Stimulated activated effector memory CD8-positive, alpha-beta T cell treated with anti-CD3 and anti-CD28 coated beads, Interleukin-12 subunit alpha, Interleukin-12 subunit beta, amount 100 ng/mL, for 72 hours (primary cell): ENCODE results near the gene GALNT13.

Experiments
- ATAC-seq: fragments of 150-1000 bp; cut with Tn5 transposase; 2 replicates; pipeline ENCODE4 v1.10.0; 2021
- DNase-seq, 2 donors: peaks; one replicate each; pipeline ENCODE4 v3.0.0; 2021 to 2022; ENCODE audit warnings: low spot score in 2 of 2
- H3K27ac Mint-ChIP-seq: one replicate; pipeline ENCODE4 v1.8.0; 2022; ENCODE audit warnings: mild to moderate bottlenecking, mixed read lengths
- H3K36me3 Mint-ChIP-seq: one replicate; pipeline ENCODE4 v1.8.0; 2022; ENCODE audit warnings: mild to moderate bottlenecking, mixed read lengths
- H3K4me1 Mint-ChIP-seq: one replicate; pipeline ENCODE4 v1.8.0; 2022; ENCODE audit warnings: mixed read lengths
- H3K4me3 Mint-ChIP-seq: one replicate; pipeline ENCODE4 v1.8.0; 2022; ENCODE audit warnings: mild to moderate bottlenecking, mixed read lengths
- H3K9me3 Mint-ChIP-seq: one replicate; pipeline ENCODE4 v1.8.0; 2022; ENCODE audit warnings: mixed read lengths

Gene GALNT13

DNA sequence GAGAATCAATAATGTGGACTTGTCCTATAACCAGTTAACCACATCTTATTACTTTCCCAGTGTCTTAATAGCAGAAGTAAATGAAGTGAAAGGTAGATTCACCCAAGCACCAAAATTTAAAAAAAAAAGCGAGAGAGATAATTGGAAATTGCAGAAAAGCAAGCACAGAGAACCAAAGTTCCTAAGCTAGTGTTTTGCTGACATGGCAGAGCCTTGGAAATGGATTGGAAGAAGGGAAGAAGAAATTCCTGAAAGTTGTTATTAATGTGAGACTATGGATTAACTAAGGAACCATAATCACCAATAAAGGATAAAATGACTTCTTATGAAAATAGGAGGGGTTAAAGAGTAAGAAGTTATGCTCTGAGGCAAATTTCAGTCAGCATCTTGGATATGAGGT lies 384.4 kb downstream of the GALNT13 start:
- DNase-seq = no peak
- Mint-ChIP-seq H3K4me1 (no peaks in the 10 kb centered on the region), H3K9me3 (peaks cover 22% of the 10 kb centered on the region), H3K27ac (no peak overlapping the region), H3K36me3 (no peaks in the 10 kb centered on the region), H3K4me3 (no peak overlapping the region)
- ATAC-seq = no peak

DNA sequence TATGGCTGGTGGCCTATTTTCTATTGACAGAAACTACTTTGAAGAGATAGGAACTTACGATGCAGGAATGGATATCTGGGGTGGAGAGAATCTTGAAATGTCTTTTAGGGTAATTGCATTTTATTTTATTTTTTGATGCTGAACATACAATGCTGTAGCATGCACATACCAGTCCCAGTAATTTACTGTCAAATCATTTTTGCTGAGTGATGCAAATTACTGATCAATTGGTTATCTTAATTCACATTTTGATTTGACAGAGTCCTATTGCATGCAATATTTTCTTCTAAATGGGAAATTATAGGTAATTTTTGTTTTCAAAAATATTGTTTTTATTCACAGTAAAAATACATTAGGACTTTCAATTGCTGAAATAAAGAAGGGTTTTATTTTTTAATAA lies 387.3 kb downstream of the GALNT13 start:
- H3K27ac Mint-ChIP-seq = no peak overlapping the region
- H3K36me3 Mint-ChIP-seq = no peaks in the 10 kb centered on the region
- ATAC-seq (no peak), DNase-seq (no peak)
- H3K9me3 Mint-ChIP-seq = peaks cover 14% of the 10 kb centered on the region
- H3K4me3 Mint-ChIP-seq = no peak overlapping the region
- H3K4me1 Mint-ChIP-seq = no peaks in the 10 kb centered on the region

DNA sequence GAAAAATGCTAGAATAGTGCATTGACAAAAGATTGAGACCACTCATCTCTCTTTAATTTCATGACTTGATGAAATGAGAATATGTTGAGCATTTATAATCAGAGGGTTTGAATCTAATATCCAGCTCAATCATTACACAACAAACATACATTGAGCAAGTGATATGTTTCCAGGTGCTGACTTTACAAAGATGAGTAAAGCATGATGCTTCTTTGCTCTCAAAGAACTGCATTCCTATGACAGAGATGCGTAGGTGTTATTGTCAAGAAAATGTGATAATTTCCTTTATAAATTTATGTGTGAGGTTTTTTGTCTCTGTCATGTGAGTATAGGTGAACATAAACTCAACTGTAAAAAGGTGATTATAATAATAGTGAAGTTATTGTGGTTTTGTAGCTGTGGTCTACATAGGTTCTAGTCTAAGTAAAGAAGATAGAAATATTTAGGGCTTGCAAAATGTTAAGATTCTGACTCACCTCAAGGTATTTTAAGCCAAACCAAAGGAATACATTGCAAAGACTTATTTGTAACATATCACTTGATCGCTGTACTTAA lies 389.8 kb downstream of the GALNT13 start:
- H3K4me1 Mint-ChIP-seq = no peaks in the 10 kb centered on the region
- H3K9me3 Mint-ChIP-seq = peaks cover 2% of the 10 kb centered on the region
- no peaks in the 10 kb centered on the region for H3K36me3 Mint-ChIP-seq
- no peak overlapping the region for H3K4me3 Mint-ChIP-seq
- H3K27ac Mint-ChIP-seq = no peak overlapping the region
- no peak for DNase-seq
- no peak for ATAC-seq

DNA sequence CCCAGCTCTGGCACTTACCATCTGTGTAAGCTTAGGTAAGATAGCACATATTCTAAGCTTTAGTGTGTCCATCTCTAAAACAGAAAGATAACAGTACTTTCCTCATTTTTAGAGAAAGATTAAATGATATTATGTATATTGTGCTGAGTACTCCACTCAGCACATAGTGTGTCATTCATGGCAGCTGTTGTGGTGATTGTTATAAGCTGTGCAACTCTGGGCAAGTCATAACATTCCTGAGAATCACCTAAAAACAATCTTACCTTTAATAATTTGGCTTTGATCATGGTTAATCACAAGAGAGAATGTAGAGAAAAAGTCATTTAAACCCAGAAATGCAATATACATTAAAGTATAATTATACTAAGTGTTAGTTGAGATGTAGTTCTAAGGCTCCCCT lies 391.5 kb downstream of the GALNT13 start:
- Mint-ChIP-seq H3K4me3 (no peak overlapping the region), H3K9me3 (peaks cover 2% of the 10 kb centered on the region), H3K27ac (no peak overlapping the region), H3K36me3 (no peaks in the 10 kb centered on the region), H3K4me1 (no peaks in the 10 kb centered on the region)
- no peak for DNase-seq
- ATAC-seq = no peak

DNA sequence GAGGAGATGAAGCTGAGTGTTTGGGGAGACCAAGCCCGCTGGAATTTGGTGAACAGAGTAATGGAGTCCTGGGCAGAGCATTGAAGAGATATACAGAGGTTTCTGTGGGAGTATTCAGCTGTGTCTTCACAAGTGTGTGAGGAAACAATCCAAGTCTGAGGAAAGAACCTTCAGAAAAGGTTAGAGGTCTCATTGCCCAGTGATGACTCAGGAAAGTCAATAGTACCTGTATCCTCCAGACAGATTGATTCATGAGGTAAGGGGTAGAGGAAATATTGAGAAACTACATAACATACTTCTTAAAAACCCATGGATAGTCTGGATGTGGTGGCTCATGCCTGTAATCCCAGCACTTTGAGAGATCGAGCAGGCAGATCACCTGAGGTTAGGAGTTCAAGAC lies 392.3 kb downstream of the GALNT13 start:
- DNase-seq (no peak), ATAC-seq (no peak)
- no peak overlapping the region for H3K27ac Mint-ChIP-seq
- H3K4me3 Mint-ChIP-seq = no peak overlapping the region
- H3K9me3 Mint-ChIP-seq = peaks cover 2% of the 10 kb centered on the region
- no peaks in the 10 kb centered on the region for H3K36me3 Mint-ChIP-seq
- H3K4me1 Mint-ChIP-seq = no peaks in the 10 kb centered on the region

DNA sequence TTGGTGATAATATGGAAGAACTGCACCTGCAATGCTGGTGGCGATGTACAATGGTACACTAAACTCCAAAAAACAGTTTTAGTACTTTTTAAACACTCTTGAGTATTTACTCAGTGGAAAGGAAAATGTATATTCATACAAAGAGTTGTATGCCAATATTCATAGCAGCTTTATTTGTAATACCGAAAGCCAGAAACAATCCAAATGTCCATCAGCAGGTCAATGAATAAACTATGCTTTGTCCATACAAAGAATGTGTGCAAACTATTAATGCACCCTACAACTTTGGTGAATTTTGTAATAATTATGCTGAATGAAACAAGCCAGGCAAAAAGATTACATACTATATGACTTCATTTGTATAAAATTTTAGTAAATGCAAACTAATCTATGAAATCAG lies 396.3 kb downstream of the GALNT13 start:
- Mint-ChIP-seq H3K9me3 (peaks cover 4% of the 10 kb centered on the region), H3K36me3 (no peaks in the 10 kb centered on the region), H3K4me1 (no peaks in the 10 kb centered on the region), H3K27ac (no peak overlapping the region), H3K4me3 (no peak overlapping the region)
- DNase-seq (no peak), ATAC-seq (no peak)

DNA sequence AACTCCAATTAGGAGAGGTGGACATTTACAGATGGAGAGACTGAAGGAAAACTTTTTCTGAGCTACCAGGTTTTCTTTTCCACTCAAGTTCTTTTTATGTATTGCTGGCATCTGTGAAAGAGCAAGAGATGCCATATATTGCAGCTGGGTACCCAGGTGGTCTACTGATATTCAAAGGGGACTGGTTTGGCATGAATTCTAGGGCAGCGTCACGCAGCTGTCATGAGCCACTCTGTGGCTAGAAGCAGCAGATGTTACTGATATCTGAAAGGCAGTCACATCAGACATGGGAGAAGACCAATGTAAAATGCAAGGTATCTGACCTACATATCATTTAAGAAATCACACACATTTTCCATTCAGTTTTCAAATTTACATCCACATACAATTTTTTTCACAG lies 408.8 kb downstream of the GALNT13 start:
- ATAC-seq = no peak
- Mint-ChIP-seq H3K9me3 (peaks cover 11% of the 10 kb centered on the region), H3K4me3 (no peak overlapping the region), H3K36me3 (no peaks in the 10 kb centered on the region), H3K27ac (no peak overlapping the region), H3K4me1 (no peaks in the 10 kb centered on the region)
- no peak for DNase-seq

DNA sequence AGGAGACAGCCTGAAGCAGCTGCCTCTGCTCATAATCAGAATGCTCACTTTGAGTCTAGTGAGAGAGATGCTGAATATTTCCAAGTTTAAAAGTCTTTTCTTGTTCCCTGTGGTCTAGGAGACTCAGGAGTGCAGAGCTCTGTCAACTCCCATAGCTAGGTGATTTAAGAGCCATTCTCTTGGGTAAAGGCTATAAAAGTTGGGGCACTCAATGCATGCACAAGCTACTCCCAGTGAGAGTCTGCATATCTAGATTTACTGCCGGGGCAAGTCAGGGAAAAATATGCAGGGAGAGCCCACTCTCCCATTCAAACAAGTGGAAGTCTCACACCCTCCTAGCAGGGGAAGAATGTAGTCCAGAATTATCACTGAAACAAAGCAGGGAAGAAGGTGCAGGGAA lies 418.1 kb downstream of the GALNT13 start:
- Mint-ChIP-seq H3K36me3 (no peaks in the 10 kb centered on the region), H3K9me3 (peaks cover 15% of the 10 kb centered on the region), H3K27ac (no peak overlapping the region), H3K4me1 (no peaks in the 10 kb centered on the region), H3K4me3 (no peak overlapping the region)
- no peak for ATAC-seq
- no peak for DNase-seq

DNA sequence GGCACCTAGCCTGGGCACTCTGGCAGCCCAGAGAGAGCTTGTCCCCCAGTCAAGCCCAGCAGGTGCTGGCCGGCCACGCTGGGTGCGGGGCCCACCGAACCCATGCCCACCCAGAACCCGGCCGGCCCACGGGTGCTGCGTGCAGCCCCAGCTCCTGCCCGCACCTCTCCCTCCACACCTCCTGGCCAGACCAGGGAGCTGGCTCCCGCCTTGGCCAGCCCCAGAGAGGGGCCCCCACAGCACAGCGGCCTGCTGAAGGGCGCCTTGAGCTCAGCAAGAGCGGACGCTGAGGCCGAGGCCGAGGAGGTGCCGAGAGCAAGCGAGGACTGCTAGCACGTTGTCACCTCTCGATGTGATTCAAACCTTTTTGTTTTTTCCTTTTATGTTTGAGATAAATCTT lies 419.8 kb downstream of the GALNT13 start:
- no peak overlapping the region for H3K27ac Mint-ChIP-seq
- DNase-seq (no peak), ATAC-seq (peak; percentile 51)
- H3K36me3 Mint-ChIP-seq = no peaks in the 10 kb centered on the region
- no peaks in the 10 kb centered on the region for H3K4me1 Mint-ChIP-seq
- H3K4me3 Mint-ChIP-seq = no peak overlapping the region
- H3K9me3 Mint-ChIP-seq = peaks cover 20% of the 10 kb centered on the region

DNA sequence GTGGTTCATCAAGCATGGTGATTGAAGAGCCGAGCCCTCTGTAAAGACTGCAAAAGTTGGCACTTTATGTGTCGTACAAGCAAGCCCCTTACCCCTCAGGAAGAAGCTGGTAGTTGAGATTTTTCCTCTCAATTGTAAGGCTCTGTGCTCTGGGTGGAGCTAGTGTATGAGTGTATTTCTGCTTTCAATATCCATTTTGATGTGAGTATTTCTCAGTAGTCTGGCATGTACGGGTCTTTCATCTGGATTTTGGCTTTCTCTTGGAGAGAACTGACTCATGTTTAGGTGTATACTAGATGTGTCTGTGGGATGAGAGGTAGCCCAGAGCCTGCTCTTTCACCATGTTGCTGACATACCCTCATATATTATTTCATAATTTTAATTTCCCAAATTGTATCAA lies 420.2 kb downstream of the GALNT13 start:
- no peaks in the 10 kb centered on the region for H3K4me1 Mint-ChIP-seq
- H3K36me3 Mint-ChIP-seq = no peaks in the 10 kb centered on the region
- no peak overlapping the region for H3K27ac Mint-ChIP-seq
- H3K4me3 Mint-ChIP-seq = no peak overlapping the region
- DNase-seq (no peak), ATAC-seq (no peak)
- peaks cover 20% of the 10 kb centered on the region for H3K9me3 Mint-ChIP-seq

DNA sequence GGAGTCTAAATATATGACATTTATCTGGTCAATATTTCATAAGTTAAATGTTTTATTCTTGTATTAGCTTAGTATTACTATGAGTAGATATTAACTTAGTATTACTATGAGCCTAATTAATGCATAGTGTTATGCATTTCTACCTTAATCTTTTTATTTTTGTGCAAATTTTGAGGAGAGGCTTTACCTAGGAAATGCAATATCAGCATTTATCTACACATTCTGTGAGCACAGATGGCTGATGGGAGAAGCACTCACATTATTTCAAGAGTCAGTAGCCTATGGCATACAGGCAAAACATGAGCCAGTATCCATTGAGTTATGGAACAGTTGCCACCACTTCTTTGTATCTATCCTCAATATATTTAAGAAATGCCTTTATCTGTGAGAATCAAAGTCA lies 422.1 kb downstream of the GALNT13 start:
- no peak for ATAC-seq
- Mint-ChIP-seq H3K27ac (no peak overlapping the region), H3K9me3 (peaks cover 19% of the 10 kb centered on the region), H3K4me3 (no peak overlapping the region), H3K36me3 (no peaks in the 10 kb centered on the region), H3K4me1 (no peaks in the 10 kb centered on the region)
- no peak for DNase-seq

DNA sequence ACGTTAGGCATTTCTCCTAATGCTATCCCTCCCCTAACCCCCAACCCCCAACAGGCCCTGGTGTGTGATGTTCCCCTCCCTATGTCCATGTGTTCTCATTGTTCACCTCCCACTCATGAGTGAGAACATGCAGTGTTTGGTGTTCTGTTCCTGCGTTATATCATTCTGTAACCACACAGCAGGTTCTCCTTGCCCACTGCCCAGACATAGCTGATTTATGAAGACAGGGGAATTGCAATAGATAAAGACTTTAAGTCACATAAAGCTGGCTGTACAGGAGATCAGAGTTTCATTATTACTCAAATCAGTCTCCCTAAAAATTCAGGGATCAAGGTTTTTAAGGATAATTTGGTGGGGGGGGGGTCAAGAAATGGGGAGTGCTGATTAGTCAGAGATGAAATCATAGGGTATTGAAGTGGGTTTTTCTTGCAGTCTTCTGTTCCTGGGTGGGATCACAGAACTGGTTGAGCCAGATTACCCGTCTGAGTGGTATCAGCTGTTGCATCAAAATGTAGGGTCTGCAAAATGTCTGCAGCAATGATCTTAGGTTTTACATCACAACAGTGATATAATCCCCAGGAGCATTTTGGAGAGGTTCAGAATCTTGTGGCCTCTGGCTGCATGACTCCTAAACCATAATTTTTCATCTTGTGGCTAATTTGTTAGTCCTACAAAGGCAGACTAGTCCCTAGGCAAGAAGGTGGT lies 434.7 kb downstream of the GALNT13 start:
- Mint-ChIP-seq H3K9me3 (peaks cover 9% of the 10 kb centered on the region), H3K4me1 (no peaks in the 10 kb centered on the region), H3K36me3 (no peaks in the 10 kb centered on the region), H3K4me3 (no peak overlapping the region), H3K27ac (no peak overlapping the region)
- DNase-seq (no peak), ATAC-seq (no peak)

DNA sequence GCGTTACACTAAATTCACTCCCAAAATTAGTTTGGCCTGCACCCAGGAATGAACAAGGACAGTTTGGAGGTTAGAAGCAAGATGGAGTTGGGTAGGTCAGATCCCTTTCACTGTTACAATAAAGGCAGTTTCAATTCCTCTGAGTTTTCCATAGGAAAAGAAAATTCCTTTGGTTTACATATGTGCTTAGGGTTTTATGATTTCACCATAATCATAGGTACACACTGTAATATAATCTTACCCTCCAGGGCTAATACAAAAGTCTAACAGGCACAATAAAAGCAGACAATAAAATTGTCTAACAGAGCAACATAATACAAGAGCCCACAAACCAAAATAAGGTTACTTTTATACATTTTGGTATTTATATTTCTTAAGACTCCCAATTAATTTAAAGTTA lies 435.3 kb downstream of the GALNT13 start:
- Mint-ChIP-seq H3K4me3 (no peak overlapping the region), H3K36me3 (no peaks in the 10 kb centered on the region), H3K4me1 (no peaks in the 10 kb centered on the region), H3K27ac (no peak overlapping the region), H3K9me3 (peaks cover 9% of the 10 kb centered on the region)
- ATAC-seq (no peak), DNase-seq (no peak)

DNA sequence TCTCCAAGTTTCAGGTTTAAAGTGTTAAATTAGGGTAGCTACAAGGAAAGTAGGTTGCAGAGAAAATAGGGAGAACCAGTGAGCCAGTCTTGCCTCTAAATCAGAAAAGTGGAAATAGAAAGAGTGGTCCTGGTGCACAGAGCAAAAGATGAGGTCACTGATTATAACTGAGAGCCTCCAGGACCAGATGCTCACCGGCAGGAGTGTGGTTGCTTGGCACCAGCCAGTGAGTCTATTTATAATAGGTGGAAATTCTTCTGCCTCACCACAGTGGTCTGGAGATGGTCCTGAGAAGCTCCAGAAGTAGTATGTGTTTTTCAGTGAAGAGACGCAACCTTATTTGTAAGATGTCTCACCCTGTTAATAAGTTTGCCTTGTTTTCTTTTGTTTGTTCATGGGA lies 452.9 kb downstream of the GALNT13 start:
- Mint-ChIP-seq H3K9me3 (peaks cover 12% of the 10 kb centered on the region), H3K27ac (no peak overlapping the region), H3K36me3 (no peaks in the 10 kb centered on the region), H3K4me1 (no peaks in the 10 kb centered on the region), H3K4me3 (no peak overlapping the region)
- no peak for DNase-seq
- no peak for ATAC-seq

DNA sequence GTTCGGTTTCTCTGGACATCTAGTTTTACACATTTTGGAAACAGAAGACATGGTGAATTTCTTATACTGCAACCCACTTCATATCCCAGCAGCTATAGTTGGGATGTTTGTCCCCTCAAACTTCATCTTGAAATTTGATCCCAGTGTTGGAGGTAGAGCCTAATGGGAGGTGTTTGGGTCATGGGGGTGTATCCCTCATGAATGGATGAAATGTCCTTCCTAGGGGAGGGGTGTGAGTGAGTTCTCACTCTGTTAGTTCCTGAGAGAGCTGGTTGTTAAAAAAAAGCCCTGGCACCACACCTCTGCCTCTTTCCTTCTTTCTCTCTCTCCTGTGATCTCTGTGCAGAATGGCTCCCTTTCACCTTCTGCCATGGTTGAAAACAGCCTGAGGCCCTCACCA lies 457.8 kb downstream of the GALNT13 start:
- H3K4me1 Mint-ChIP-seq = no peaks in the 10 kb centered on the region
- H3K4me3 Mint-ChIP-seq = no peak overlapping the region
- ATAC-seq (no peak), DNase-seq (no peak)
- peaks cover 6% of the 10 kb centered on the region for H3K9me3 Mint-ChIP-seq
- H3K36me3 Mint-ChIP-seq = no peaks in the 10 kb centered on the region
- no peak overlapping the region for H3K27ac Mint-ChIP-seq

DNA sequence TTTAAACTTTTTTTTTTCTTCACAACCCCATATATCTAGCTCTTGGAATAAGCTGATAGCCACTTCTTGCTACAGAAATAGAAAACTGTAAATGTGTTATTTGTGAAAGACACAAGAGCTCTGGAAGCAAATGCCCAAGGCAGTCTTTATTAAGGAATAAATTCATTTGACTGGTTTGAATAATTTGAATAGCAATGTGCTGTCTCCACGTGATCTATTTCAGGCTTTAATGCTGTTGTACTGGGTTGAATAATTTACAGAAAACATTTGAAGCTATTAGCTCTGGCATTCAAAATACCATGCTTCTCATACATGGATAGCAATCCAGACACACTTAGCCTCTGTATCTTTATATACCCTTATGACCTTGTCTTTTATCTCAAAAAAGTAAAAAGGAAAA lies 460.1 kb downstream of the GALNT13 start:
- ATAC-seq = no peak
- no peak for DNase-seq
- Mint-ChIP-seq H3K9me3 (peaks cover 9% of the 10 kb centered on the region), H3K4me1 (no peaks in the 10 kb centered on the region), H3K4me3 (no peak overlapping the region), H3K27ac (no peak overlapping the region), H3K36me3 (no peaks in the 10 kb centered on the region)

DNA sequence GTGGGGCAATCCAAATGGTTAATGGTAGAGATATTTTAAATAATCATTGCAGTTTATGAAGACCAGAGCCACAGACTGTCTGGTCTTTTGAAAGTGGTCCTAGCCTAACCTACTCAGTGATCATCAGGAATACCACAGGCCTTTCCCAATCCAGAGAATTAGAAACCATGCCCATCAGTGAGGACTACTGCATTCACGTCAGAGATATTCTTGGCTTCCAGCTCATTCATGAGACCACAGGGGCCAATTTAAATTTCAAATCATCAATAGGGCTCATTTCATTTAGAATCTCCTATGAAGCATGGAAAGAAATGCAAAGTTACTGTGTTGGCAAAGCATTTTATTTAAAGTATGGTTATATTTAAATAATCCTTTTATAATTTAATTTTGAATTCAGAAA lies 464.5 kb downstream of the GALNT13 start:
- Mint-ChIP-seq H3K36me3 (no peaks in the 10 kb centered on the region), H3K4me3 (no peak overlapping the region)

More for the DNA sequence above, 464.5 kb downstream of the GALNT13 start:
- no peak overlapping the region for H3K27ac Mint-ChIP-seq
- peaks cover 12% of the 10 kb centered on the region for H3K9me3 Mint-ChIP-seq
- no peaks in the 10 kb centered on the region for H3K4me1 Mint-ChIP-seq
- DNase-seq (no peak), ATAC-seq (no peak)
